IMR-90 (cell line): Measurements from ENCODE around the gene INPP5A. TPM values are rescaled to one million over a fixed set of nuclear protein-coding genes. Genes with fewer than 3 reads are reported as not detected.

Experiments used
- ATAC-seq: fragments of 200-7000 bp; cut with Tn5 transposase; 2 replicates; pipeline ENCODE4 v1.9.1; 2020; ENCODE audit warnings: low read depth, mild to moderate bottlenecking, moderate library complexity
- BruUV-seq: library from RNA; stranded (reverse); fragments of 400-500 nt; replicated peaks from 2 replicates; lab custom pipeline; 2021; lab: Mats Ljungman, UMichigan
- CTCF ChIA-PET: fragments of 300-600 bp; formaldehyde crosslinking; extraction: SDS; loops from one replicate; lab custom pipeline; 2021; ENCODE audit warnings: antibody characterized with exemption; lab: Yijun Ruan, JAX
- POLR2A ChIA-PET: fragments of 300-600 bp; sonication (Branson Sonifier 250); formaldehyde crosslinking; loops from one replicate; lab custom pipeline; 2022; ENCODE audit warnings: antibody characterized with exemption; ENCODE audit not compliant: unreplicated experiment; lab: Charles Lee
- DNase-seq: peaks from one replicate; pipeline ENCODE4 v3.0.0; 2013
- H2AFZ ChIP-seq: replicated peaks from 2 replicates; pipeline ENCODE3; 2013; ENCODE audit warnings: low read length, mild to moderate bottlenecking; ENCODE audit not compliant: poor library complexity
- H2AK5ac ChIP-seq: 2 replicates; pipeline ENCODE4 v1.6.1; 2013; ENCODE audit warnings: low read depth, low read length, inconsistent platforms
- H2AK9ac ChIP-seq: replicated peaks from 2 replicates; pipeline ENCODE3; 2013; ENCODE audit warnings: mild to moderate bottlenecking, low read depth, low read length, moderate library complexity; ENCODE audit not compliant: poor library complexity
- H2BK120ac ChIP-seq: 2 replicates; pipeline ENCODE4 v1.6.1; 2013; ENCODE audit warnings: low read depth, low read length, inconsistent platforms
- H2BK15ac ChIP-seq: 3 replicates; pipeline ENCODE4 v1.6.1; 2013; ENCODE audit warnings: low read depth, low read length, inconsistent platforms
- H2BK20ac ChIP-seq: 2 replicates; pipeline ENCODE4 v1.6.1; 2013; ENCODE audit warnings: low read depth, mild to moderate bottlenecking, inconsistent platforms, low read length, moderate library complexity
- H2BK5ac ChIP-seq: 2 replicates; pipeline ENCODE4 v1.6.1; 2013; ENCODE audit warnings: mild to moderate bottlenecking, low read depth, low read length, inconsistent platforms; ENCODE audit not compliant: poor library complexity, severe bottlenecking
- H3K14ac ChIP-seq: replicated peaks from 2 replicates; pipeline ENCODE4 v1.6.1; 2013; ENCODE audit warnings: low read depth, low read length, inconsistent platforms
- H3K18ac ChIP-seq: 2 replicates; pipeline ENCODE4 v1.6.1; 2013; ENCODE audit warnings: low read depth, low read length, control low read depth
- H3K23ac ChIP-seq: 2 replicates; pipeline ENCODE4 v1.6.1; 2013; ENCODE audit warnings: low read depth, low read length, inconsistent platforms
- H3K27ac ChIP-seq: 2 replicates; pipeline ENCODE4 v1.5.1; 2013; ENCODE audit warnings: mild to moderate bottlenecking, control low read depth, low read length; ENCODE audit not compliant: insufficient read depth
- H3K27me3 ChIP-seq: 2 replicates; pipeline ENCODE4 v1.6.1; 2013; ENCODE audit warnings: low read length; ENCODE audit not compliant: control insufficient read depth, insufficient read depth
- H3K36me3 ChIP-seq: 2 replicates; pipeline ENCODE4 v1.6.1; 2013; ENCODE audit warnings: low read length, mixed read lengths; ENCODE audit not compliant: control insufficient read depth, insufficient read depth
- H3K4ac ChIP-seq: 2 replicates; pipeline ENCODE4 v1.6.1; 2013; ENCODE audit warnings: low read depth, low read length, inconsistent platforms
- H3K4me1 ChIP-seq: 2 replicates; pipeline ENCODE4 v1.6.1; 2013; ENCODE audit warnings: low read length, mixed read lengths; ENCODE audit not compliant: control insufficient read depth, insufficient read depth
- H3K4me2 ChIP-seq: 2 replicates; pipeline ENCODE4 v1.6.1; 2013; ENCODE audit warnings: low read depth, mild to moderate bottlenecking, control low read depth, low read length, moderate library complexity
- H3K4me3 ChIP-seq: 2 replicates; pipeline ENCODE4 v1.5.1; 2013; ENCODE audit warnings: low read depth, mild to moderate bottlenecking, control low read depth, low read length, moderate library complexity; ENCODE audit not compliant: insufficient read depth
- H3K56ac ChIP-seq: 2 replicates; pipeline ENCODE4 v1.6.1; 2013; ENCODE audit warnings: low read length, inconsistent platforms; ENCODE audit not compliant: insufficient read depth; ENCODE audit errors: extremely low read depth
- H3K79me1 ChIP-seq, 2 experiments: 2 replicates each; pipeline ENCODE4 v1.6.1; 2013; ENCODE audit warnings: low read length in 2 of 2, inconsistent platforms in 1 of 2, low read depth in 1 of 2
- H3K9ac ChIP-seq: 2 replicates; pipeline ENCODE4 v1.6.1; 2013; ENCODE audit warnings: low read depth, low read length, control low read depth
- H3K9me1 ChIP-seq: 2 replicates; pipeline ENCODE4 v1.6.1; 2013; ENCODE audit warnings: low read length, inconsistent platforms; ENCODE audit not compliant: insufficient read depth
- H3K9me3 ChIP-seq: 2 replicates; pipeline ENCODE4 v1.6.1; 2013; ENCODE audit warnings: low read length; ENCODE audit not compliant: control insufficient read depth, insufficient read depth
- H4K20me1 ChIP-seq: 2 replicates; pipeline ENCODE4 v1.6.1; 2013; ENCODE audit warnings: low read length, inconsistent platforms; ENCODE audit not compliant: insufficient read depth
- H4K5ac ChIP-seq: 2 replicates; pipeline ENCODE4 v1.6.1; 2013; ENCODE audit warnings: mild to moderate bottlenecking, low read depth, low read length, control low read depth
- H4K8ac ChIP-seq, 2 experiments: 2 replicates each; pipeline ENCODE4 v1.6.1; 2013; ENCODE audit warnings: low read depth in 2 of 2, low read length in 2 of 2, control low read depth in 1 of 2, inconsistent platforms in 1 of 2
- H4K91ac ChIP-seq: 2 replicates; pipeline ENCODE4 v1.6.1; 2013; ENCODE audit warnings: low read depth, low read length, inconsistent platforms; ENCODE audit not compliant: insufficient read depth
- BHLHE40 ChIP-seq: fragments of 150-350 bp; IDR thresholded peaks from 2 replicates; pipeline ENCODE4 v1.6.1; 2016; ENCODE audit warnings: mild to moderate bottlenecking, low read depth, low read length
- CEBPB ChIP-seq: IDR thresholded peaks from 2 replicates; pipeline ENCODE4 v1.6.1; 2012; ENCODE audit warnings: low read depth, low read length, improper control_type of control experiment
- CHD1 ChIP-seq: IDR thresholded peaks from 2 replicates; pipeline ENCODE4 v1.6.1; 2012; ENCODE audit warnings: low read depth, low read length, improper control_type of control experiment
- FOS ChIP-seq: fragments of 150-350 bp; IDR thresholded peaks from 2 replicates; pipeline ENCODE4 v1.6.1; 2016; ENCODE audit warnings: low read depth, low read length
- MAFK ChIP-seq: IDR thresholded peaks from 2 replicates; pipeline ENCODE4 v1.6.1; 2012; ENCODE audit warnings: low read depth, low read length, improper control_type of control experiment
- MAZ ChIP-seq: IDR thresholded peaks from 2 replicates; pipeline ENCODE4 v1.6.1; 2012; ENCODE audit warnings: low read depth, mild to moderate bottlenecking, low read length, improper control_type of control experiment, moderate library complexity, borderline replicate concordance
- MXI1 ChIP-seq: IDR thresholded peaks from 2 replicates; pipeline ENCODE4 v1.6.1; 2012; ENCODE audit warnings: low read depth, mild to moderate bottlenecking, low read length, moderate library complexity, borderline replicate concordance
- NFE2L2 ChIP-seq: fragments of 150-350 bp; IDR thresholded peaks from 2 replicates; pipeline ENCODE4 v1.6.1; 2016; ENCODE audit warnings: low read depth, mild to moderate bottlenecking, low read length
- POLR2A ChIP-seq: IDR thresholded peaks from 2 replicates; pipeline ENCODE4 v1.6.1; 2012; ENCODE audit warnings: mild to moderate bottlenecking, low read depth, low read length
- RAD21 ChIP-seq: IDR thresholded peaks from 2 replicates; pipeline ENCODE4 v1.6.1; 2012; ENCODE audit warnings: low read length, improper control_type of control experiment
- RCOR1 ChIP-seq: IDR thresholded peaks from 2 replicates; pipeline ENCODE4 v1.6.1; 2012; ENCODE audit warnings: mild to moderate bottlenecking, low read length, improper control_type of control experiment; ENCODE audit not compliant: insufficient replicate concordance
- RFX5 ChIP-seq: IDR thresholded peaks from 2 replicates; pipeline ENCODE4 v1.8.0; 2012; ENCODE audit warnings: low read depth, mild to moderate bottlenecking, low read length, moderate library complexity
- SMC3 ChIP-seq: fragments of 150-350 bp; IDR thresholded peaks from 2 replicates; pipeline ENCODE4 v1.6.1; 2016; ENCODE audit warnings: low read depth, mild to moderate bottlenecking, antibody characterized with exemption, low read length, moderate library complexity
- WGBS, 2 experiments: methylation state at CpG; one replicate each; pipeline versions ENCODE4 v1.1.5 to v1.1.7; 2013; ENCODE audit warnings: missing lambda C conversion rate in 2 of 2; ENCODE audit not compliant: insufficient read length in 1 of 2; ENCODE audit errors: extremely low coverage in 2 of 2; 5-methylcytosine and 5-hydroxymethylcytosine counted together
- dilution Hi-C: fragments of 300-500 bp; cut with HindIII; formaldehyde crosslinking; loops from one replicate; pipeline ENCODE4 v1.14.3; 2018; ENCODE audit warnings: low sequenced_read_pairs; ENCODE audit not compliant: unreplicated experiment
- in situ Hi-C: fragments of 300-500 bp; cut with MboI; formaldehyde crosslinking; loops from 3 replicates; pipeline ENCODE4 v1.14.3; 2019; ENCODE audit warnings: low sequenced_read_pairs, inconsistent platforms, mixed read lengths
- intact Hi-C: fragments of 100-400 bp; cut with micrococcal nuclease; formaldehyde crosslinking; loops from 2 replicates; pipeline ENCODE4 v1.10.0; 2022
- polyA plus RNA-seq, 3 experiments: library from polyadenylated mRNA; depleted of rRNA; stranded (reverse); fragments of >200 nt; gene quantifications; 2 replicates each; pipeline ENCODE4 v1.2.3, GENCODE V29; 2012; ENCODE audit warnings: low replicate concordance in 1 of 3
- total RNA-seq: library from RNA; depleted of rRNA; stranded (reverse); fragments of >200 nt; gene quantifications from 2 replicates; pipeline ENCODE4 v1.2.3, GENCODE V29; 2012
- TF ChIP-seq, protein P1 (sequence below): fragments of 150-350 bp; IDR thresholded peaks from 2 replicates; pipeline ENCODE4 v1.6.1; 2016; ENCODE audit warnings: low read depth, mild to moderate bottlenecking, low read length, moderate library complexity, borderline replicate concordance
- TF ChIP-seq, protein P2 (sequence below): conservative IDR thresholded peaks from 2 replicates; pipeline ENCODE4 v1.5.1; 2012; ENCODE audit warnings: mild to moderate bottlenecking, low read depth, low read length, improper control_type of control experiment
- TF ChIP-seq, protein P3 (sequence below): fragments of 150-350 bp; IDR thresholded peaks from 2 replicates; pipeline ENCODE4 v1.6.1; 2017; ENCODE audit warnings: mild to moderate bottlenecking, antibody characterized with exemption, low read length, low read depth

The INPP5A gene
- total and polyA plus RNA-seq, 2 of the 4 experiments (the other 2 are of a cell fraction) = 21.4 to 36.7 TPM

DNA sequence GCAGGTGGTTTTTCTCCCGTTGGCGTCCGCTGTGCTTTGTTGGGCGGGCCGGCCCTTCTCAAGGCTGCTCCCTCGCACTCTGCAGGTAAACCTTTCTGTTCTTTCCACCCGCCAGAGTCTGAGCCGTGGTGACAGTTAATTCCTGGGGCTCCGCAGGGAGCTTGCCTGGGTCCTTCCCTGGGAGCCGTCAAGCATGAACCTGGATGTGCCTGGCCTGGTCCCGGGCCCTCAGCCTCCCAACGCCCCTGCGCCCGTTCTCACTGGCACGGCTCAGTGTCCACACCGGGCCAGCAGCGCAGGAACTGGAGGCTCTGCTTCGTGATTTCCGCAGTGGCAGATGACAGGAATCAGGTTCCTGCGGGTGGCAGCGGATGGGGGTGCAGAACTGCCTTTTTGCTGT is 259.3 kb downstream of the INPP5A start:
- DNase-seq (no peak), ATAC-seq (no peak)
- Histone ChIP-seq H3K4me3 (no peak overlapping the region), H3K23ac (no peak overlapping the region), H3K79me1 (no peaks in the 10 kb centered on the region), H3K56ac (no peak overlapping the region), H3K4me2 (no peak overlapping the region), H3K18ac (no peak overlapping the region), H4K20me1 (no peaks in the 10 kb centered on the region), H2AK9ac (no peak overlapping the region), H2AK5ac (no peak overlapping the region), H3K27me3 (peaks cover 20% of the 10 kb centered on the region; the same call in 1 of the 2 replicates), H2BK20ac (no peak overlapping the region), H3K9me1 (no peaks in the 10 kb centered on the region), H3K4ac (no peak overlapping the region), H2AFZ (no peak overlapping the region), H4K5ac (no peak overlapping the region), H3K36me3 (no peaks in the 10 kb centered on the region), H3K9ac (no peak overlapping the region), H3K4me1 (no peaks in the 10 kb centered on the region), H4K91ac (no peak overlapping the region), H2BK15ac (no peak overlapping the region), H2BK120ac (no peak overlapping the region), H3K14ac (no peak overlapping the region), H3K27ac (no peak overlapping the region), H4K8ac (no peak overlapping the region), H2BK5ac (no peak overlapping the region), H3K9me3 (peaks cover under 1% of the 10 kb centered on the region; the same call in 1 of the 2 replicates)
- intact Hi-C loops = no loop called here
- ChIA-PET POLR2A (no interaction called here), CTCF (no interaction called here)
- BruUV-seq = no TSS peak
- in situ Hi-C loops = no loop called here
- TF ChIP-seq, protein P1, sequence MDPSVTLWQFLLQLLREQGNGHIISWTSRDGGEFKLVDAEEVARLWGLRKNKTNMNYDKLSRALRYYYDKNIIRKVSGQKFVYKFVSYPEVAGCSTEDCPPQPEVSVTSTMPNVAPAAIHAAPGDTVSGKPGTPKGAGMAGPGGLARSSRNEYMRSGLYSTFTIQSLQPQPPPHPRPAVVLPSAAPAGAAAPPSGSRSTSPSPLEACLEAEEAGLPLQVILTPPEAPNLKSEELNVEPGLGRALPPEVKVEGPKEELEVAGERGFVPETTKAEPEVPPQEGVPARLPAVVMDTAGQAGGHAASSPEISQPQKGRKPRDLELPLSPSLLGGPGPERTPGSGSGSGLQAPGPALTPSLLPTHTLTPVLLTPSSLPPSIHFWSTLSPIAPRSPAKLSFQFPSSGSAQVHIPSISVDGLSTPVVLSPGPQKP = no peak
- TF ChIP-seq POLR2A (no peak), BHLHE40 (no peak), MXI1 (no peak), FOS (no peak), RCOR1 (no peak), CEBPB (no peak), RFX5 (no peak), SMC3 (no peak), MAZ (no peak), CHD1 (no peak), MAFK (no peak), RAD21 (no peak), NFE2L2 (no peak)
- TF ChIP-seq, protein P2, sequence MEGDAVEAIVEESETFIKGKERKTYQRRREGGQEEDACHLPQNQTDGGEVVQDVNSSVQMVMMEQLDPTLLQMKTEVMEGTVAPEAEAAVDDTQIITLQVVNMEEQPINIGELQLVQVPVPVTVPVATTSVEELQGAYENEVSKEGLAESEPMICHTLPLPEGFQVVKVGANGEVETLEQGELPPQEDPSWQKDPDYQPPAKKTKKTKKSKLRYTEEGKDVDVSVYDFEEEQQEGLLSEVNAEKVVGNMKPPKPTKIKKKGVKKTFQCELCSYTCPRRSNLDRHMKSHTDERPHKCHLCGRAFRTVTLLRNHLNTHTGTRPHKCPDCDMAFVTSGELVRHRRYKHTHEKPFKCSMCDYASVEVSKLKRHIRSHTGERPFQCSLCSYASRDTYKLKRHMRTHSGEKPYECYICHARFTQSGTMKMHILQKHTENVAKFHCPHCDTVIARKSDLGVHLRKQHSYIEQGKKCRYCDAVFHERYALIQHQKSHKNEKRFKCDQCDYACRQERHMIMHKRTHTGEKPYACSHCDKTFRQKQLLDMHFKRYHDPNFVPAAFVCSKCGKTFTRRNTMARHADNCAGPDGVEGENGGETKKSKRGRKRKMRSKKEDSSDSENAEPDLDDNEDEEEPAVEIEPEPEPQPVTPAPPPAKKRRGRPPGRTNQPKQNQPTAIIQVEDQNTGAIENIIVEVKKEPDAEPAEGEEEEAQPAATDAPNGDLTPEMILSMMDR = no peak
- TF ChIP-seq, protein P3, sequence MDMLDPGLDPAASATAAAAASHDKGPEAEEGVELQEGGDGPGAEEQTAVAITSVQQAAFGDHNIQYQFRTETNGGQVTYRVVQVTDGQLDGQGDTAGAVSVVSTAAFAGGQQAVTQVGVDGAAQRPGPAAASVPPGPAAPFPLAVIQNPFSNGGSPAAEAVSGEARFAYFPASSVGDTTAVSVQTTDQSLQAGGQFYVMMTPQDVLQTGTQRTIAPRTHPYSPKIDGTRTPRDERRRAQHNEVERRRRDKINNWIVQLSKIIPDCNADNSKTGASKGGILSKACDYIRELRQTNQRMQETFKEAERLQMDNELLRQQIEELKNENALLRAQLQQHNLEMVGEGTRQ = no peak
- 67% methylated on average over 12 of the region's 21 CpGs; no CpG with 5 or more reads in 1 of the 2 experiments for WGBS, 2 experiments
- dilution Hi-C loops = no loop called here
